ENCODE measurements around the gene TSC22D3.
A peak's percentile ranks its signal among the peaks of the same experiment; 100 is the strongest.
"Not testable (repeated sequence)": the region's sequence is repeated elsewhere in the genome, so short reads cannot be mapped to it uniquely, and the experiment has no call there.

Gene TSC22D3

DNA sequence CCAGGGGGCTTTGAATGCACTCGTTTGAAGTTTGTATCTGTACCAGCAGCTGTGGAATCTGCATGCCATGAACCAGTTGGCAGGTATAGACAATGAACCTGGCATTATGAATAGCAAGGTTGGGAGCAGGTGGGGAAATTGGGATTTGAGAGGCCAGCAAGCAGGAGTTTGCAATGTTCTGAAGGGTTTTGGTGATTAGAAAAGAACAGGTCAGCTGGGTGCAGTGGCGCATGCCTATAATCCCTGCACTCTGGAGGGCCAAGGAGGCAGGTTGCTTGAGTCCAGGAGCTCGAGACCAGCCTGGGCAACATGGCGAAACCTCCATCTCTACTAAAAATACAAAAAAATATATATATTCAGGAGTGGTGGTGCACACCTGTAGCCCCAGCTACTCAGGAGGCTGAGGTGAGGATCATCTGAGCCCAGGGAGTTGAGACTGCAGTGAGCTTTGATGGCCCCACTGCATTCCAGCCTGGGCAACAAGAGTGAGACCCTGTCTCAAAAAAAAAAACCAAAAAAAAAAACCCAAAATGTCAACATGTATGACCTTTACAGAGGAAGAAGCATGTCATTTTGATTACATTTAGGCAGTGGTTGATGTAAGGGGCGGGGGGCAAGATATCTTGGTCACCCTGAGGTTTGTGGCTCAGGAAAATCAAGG, 63.9 kb downstream of the TSC22D3 start:
- no peak for DNase-seq

DNA sequence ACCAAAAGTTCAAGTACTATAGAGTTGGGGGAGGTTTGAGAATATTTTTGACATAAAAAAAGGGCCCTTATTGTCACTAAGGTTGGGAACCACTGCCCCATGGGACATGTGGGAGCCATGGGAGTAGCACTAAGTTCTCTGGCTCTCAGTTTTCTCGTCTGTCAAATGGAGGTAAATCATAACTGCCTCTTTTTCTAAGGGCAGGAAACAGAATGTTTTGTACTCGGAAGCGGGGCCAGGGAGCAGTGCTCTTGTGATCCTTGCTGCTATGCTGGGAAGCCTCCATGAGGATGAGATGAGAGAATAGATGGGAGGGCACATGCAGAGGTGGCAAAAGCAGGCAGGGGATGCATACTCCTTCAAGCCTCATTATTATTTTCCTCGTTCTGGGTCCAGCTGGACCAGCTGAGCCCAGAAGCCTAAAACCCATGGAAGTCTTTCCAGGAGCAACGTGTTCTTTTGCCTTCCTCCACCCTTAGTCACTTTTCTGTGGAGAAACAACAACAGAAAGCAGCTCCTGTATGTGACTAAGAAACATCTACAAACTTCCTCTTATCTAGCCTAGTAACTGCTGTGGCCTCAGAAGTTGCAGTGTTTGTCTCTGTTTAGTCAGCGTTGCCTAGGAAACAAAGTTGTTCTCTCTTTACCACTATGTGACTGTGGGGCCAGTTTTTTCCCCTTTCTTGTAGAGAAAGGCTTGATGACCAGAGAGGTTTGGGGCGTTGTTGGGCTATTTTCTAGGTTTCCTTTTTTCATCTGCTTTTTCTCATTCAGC, 64.8 kb downstream of the TSC22D3 start:
- peak; percentile 8 for DNase-seq

DNA sequence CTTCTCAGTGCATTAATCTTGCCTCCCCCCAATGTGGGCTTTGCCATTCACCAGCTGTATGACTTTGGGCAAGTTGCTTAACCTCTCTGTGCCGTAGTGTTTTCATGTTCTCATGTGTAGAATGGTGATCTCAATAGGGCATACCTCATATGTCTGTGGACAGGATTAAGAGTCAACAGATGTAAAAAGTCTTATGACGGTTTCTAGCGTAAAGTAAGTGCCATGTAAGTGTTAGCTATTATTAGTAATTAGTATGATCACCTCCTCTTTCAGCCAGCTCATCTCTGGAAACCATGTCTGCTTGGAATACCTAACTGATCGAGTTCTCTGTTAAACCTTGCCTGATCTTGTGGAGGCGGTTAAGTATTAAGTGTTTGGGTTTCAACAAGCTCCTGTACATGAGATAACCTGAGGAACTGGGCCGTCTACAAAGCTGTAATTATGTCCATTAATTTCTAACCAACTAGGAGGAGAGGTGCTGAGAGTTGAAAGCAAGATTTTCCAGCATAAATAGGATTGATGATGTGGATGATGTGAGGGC, 66.3 kb downstream of the TSC22D3 start:
- no peak for DNase-seq

DNA sequence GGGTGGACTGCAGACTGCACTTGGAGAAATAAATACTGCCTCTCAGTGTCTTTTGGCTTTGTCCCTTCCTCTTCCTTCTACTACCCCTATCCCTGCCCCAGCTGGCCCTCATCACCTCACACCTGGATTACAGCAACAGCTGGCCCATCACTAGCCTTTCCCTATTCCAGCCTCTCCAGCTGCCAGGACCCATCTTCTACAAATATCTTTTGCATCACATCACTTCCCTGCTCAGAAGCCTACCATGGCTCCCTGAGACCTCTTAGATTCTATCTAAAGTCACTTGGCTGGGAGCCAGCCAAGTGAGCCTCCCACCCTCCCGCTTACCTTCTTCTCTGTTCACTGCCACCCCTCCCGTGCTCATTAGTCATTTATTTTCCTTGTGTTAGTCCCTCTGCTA, 66.8 kb downstream of the TSC22D3 start:
- DNase-seq = no peak

DNA sequence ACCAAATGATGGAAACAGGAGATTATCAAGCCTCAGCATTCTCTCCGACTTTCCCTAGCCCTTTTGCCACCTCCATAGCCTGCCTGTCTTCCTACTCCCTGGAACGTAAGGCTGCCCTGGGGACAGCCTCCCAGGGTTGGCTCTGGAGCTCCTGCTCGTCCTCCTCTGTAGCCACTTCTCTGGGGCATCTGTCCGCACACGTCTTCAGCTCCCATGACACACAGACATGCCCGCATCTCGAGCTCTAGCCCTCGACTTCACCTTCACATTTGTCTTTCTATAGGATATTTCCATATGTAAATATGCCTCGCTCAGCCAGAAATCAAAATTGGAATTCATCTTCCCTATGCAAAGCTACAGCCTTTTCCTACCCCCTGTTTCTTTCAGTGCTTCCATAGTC, 67.7 kb downstream of the TSC22D3 start:
- DNase-seq = no peak

DNA sequence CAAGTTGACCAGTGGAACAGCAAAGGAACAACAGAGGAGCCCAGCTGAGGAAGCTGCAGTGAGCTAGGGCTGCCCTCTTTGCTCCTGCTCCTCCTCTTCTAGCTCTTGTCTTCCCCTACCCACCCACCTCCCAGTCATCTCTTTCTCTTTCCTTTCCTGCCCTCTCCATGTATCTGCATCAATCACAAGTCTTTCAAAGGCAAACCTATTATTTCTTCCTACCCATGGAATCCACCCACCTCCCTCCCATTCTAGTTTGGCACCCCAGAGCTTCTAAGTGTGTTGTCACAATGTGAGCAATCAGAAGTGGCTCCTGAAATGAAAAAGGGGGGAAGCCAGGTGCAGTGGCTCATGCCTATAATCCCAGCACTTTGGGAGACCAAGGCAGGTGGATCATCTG, 69.3 kb downstream of the TSC22D3 start:
- no peak for DNase-seq

DNA sequence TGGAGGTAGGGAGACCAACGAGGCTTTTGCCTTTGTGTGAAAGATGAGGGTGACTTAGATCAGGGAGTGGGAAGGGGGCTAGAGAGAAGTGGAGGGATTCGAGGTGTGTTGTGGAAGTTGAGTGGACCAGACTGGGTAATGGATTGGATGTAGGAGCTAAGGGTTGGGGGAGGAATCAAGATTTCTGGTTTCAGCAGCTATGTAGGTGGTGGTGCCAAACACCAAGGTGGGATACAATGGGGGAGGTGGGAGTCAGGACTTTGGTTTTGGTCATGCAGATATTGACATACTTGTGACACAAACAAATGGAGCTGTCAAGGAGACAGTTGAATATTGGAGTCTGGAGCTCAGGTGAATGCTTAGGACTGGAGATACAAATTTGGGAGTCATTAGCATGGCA, 71.0 kb downstream of the TSC22D3 start:
- no peak for DNase-seq

DNA sequence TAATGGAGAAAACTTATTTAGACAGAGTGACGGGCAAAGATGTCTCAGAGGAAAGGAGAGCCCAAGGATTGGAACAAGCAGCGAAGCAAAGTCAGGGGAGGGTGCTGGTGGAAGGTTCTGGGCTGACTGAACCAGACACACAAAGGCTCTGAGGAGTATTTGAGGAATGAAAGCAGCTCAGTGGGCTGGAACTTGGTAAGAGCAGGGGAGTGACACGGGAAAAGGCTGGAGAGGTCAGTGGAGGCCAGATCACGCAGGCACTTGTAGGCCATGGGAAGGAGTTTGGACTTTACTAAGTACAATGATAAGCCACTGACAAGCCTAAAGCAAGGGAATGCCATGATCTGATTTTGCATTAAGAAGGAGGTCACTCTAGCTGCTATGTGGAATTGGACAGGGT, 71.4 kb downstream of the TSC22D3 start:
- no peak for DNase-seq

DNA sequence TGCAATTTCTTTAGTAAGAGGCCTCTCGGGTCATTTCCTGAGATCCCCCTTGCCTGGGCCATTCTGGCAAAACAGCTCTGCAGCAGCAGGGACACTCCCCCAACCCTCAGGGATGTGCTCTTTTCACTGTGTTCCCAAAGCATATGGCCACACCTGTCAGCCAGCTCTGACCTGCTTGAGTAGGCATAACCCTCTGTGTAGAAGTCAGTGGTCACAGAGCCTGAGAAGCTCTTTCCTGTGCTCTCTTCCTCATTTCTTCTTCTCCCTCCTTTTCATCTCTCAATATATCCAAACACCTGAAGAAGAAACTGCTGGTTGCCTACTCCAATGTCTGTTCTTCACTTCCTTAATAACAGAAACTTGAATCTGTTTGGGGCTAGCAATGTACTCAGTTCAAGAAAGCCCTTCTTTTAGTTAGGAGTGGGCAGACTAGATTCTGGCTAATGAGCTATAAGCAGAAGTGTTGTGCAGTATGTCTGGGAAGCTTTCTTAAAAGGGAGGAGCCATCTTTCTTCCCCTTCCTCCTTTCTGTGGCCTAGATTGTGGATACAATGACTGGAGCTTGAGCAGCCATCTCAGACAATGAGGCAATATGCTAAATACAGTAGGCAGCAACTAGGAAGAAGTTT, 74.0 kb downstream of the TSC22D3 start:
- no peak for DNase-seq

DNA sequence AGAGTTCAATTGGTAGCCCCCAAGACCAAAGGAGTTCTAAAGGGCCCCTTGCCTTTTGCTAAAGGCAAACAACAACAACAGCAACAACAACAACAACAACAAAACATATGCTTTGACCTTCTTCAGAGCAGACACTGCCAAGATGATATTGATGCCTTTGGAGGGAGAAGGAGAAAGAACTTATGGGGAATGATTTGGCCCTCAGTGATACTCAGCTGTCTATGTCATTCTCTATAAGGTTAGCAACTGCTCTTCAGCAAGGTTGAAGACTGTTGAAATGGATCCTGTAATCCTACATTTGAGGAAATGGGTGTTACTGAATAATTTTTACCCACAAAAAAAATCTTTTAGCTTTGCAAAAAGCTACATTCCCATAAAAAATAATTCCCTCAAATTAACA, 74.8 kb downstream of the TSC22D3 start:
- DNase-seq = no peak

DNA sequence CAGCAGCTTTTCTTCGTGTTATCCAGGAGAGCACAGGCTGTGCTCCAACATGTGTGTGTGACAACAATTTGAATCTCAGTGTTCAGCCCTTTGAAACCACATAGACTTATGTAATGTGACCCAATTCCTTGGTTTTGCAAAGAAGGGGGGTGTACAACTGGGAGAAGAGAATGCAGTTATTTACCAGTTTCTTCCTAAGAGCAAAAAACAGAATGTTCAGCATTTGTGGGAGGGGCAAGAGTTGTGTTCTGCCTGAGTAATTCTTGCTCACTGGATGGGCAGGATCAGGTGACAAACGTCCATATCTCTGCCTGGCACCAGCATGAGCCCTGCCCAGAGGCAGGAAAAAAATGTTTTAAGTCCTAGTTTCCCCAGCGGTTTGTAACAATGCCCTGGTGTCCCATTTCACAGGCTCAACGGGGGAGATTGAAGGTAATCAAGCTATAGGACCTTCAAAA, 75.2 kb downstream of the TSC22D3 start:
- no peak for DNase-seq

DNA sequence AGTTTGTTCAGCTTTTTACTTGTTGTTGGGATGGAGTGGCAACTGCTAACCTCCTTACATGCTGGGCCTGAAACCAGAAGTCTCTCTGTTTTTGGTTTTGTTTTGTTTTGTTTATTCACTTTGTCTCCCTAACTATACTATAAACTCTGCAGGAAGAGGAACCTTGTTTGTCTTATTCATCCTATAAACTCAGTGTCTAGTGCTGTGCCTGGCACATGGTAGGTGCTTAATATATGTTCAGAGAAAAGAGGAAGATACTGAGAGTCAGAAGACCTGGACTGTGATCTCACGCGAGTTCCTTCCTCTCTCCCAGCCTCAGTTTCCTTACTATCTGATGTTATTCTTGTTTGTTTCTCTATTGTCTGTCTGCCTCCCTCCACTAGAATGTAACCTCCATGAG, 76.0 kb downstream of the TSC22D3 start:
- DNase-seq = no peak

DNA sequence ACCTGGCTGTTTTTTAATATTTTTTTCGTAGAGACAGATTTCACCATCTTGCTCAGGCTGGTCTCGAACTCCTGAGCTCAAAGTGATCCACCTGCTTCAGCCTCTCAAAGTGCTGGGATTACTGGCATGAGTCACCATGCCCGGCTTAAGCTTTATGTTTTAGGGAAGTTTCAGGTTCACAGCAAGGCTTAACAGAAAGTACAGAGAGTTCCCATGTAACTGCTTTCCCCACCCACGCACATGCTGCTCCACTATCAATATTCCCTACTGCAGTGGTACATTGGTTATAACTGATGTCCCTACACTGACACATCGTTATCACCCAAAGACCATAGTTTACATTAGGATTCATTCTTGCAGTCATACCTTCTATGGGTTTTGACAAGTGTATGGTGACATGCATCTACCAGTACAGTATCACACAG, 84.6 kb downstream of the TSC22D3 start:
- DNase-seq = no peak

DNA sequence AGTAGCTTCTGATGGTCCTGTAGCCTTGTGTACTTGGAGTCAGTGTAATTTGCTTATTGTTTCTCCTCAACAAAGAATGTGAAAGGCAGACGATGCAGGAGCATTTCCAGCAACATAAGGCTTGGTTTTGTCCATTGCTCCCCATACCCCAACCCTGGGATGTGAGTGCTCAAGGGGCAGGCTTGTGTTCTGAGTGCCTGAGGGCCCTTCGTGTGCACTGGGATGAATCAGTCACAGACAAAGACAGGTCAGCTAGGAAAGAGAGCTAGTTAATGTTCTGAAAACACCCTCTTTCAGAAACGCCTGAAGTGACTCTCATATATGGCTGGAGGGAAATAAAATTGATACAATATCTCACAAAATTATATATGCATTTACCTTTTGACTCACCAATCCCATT, 88.1 kb downstream of the TSC22D3 start:
- no peak for DNase-seq

DNA sequence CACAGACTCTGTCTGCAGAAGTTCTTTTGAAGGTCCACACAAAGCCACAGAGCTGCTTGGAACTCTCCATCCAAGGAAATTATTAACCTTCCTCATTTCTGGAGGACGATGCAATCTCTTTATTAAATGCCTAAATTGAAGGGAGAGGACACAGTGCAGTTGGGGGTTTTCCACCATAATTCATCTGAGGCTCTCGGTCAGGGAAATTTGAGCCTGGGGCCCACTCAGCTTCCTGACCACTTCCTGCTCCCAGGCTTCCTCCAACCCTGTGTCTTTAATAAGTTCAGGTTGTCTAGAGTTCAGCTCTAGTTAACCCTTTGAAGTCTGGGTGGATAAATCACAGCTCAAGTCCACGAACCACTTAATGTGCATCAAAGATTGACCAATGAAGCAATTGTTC, 88.8 kb downstream of the TSC22D3 start:
- DNase-seq = no peak

DNA sequence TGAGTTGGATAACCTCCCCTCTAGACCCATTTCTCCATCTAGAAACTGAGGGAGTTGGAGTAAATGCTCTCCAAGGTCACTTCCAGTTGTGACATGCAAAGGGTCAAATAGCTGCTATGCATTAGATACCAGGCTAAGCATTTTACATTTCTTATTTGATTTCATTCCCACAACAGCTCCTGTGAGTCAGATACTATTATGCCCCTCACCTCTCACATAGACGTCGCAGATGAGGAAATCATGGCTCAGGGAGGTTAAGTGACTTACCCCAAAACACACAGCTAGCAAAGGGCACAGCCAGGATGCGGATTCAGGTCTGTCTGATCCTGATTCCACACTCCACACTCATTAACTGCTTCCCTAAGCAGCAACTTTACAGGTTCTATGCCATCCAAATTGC, 89.6 kb downstream of the TSC22D3 start:
- no peak for DNase-seq

DNA sequence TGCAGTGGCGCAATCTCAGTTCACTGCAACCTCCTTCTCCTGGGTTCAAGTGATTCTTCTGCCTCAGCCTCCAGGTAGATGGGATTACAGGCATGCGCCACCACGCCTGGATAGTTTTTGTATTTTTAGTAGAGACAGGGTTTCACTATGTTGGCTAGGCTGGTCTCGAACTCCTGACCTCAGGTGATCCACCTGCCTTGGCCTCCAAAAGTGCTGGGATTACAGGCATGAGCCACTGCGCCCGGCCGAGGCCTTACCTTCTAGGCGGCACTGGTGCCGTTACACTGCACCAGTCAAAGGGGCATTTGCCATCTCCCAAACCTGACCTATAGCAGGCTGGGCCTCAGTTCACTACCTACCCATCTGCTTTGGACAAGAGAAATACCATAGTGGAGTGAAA, 90.0 kb downstream of the TSC22D3 start:
- DNase-seq = not testable (repeated sequence)

DNA sequence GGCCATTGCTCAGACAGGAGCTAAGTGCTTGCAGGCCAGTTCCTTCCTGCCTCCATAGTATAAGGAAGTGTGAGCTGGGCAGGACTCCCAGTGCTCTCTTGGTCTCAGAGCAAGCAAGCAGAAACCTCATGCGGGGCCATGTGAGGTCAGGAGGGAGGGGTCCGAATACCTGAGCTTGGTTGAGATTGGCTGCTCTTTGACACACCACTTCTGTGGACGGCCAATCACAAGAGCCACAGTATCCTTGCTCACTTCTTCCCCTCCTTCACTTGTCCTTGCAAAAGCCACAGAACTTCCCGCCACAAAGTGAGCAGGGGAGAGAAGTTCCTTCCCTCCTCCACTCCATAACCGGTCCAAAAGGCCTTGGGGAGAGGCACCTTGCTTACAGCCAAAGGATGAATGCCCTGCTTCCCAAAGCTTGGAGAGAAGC, 90.6 kb downstream of the TSC22D3 start:
- DNase-seq = no peak

DNA sequence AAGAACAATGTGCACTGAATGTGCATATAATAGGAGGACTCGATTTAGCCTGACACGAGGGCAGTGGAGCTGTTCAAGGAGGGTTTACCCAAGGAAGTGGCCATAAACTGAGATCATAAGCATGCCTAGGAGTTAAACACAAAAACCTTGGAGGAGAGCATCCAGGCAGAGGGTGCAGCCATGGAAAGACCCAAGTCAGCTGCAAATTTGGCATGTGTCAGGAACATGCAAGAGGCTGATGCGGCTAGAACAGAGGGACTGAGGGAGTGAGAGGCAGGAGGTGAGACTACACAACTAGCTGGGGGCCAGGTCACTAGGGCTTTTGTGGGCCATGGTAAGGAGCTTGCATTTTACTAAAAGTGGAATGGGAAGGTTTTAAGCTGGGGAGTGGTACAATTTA, 91.7 kb downstream of the TSC22D3 start:
- DNase-seq = no peak

DNA sequence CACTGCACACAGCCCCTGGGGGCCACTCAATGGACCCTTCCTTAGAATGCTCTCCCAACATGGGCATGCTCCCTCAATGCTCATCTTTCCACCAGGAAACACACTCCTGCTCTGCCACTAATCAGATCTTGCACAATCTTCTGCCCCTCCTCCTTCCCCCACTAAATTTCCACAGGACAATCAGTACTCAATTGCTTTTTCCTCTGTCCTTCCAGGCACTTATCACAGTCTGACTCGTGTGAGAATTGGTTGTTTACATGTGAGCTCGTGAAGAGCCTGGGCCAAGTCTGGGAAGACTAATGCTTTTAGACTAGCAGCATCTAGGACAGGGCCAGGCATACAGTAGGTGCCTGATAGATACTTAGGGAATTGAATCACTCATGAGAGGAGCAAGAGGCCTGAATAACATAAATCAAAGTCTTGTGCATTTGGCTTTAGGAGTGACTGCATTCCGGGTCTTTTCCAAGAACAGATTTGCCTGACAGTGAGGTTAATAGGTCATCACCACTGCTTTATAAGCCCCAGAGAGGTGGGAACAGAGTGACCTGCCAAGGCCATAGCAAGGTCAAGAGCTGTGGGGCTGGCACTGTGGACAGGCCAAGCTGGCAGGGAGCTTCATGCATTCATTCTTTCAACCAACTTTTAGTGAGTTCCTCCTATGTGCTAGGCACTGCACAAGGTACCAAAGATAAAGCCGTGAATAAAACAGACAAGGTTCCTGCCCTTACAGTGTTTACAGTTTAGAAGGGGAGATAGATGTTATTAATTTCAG, 92.3 kb downstream of the TSC22D3 start:
- no peak for DNase-seq

DNA sequence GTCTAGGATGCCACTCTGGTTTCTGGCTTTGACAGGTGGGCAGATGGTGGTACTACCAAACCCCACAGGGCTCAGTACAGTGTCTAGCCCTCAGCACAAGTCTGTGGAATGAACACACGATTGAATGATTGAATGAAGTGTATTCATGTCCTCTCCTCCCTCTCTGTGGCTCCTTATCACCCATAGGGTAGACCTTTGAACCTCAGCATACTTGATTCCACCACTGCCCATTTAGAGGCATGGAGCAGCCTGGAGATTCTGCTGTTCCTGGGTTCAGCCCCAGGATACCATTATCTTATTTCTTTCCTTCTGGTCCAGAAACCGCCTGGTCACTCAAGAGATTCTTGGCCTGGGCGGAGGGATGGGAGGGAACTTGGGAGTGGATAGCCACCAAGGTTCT, 93.3 kb downstream of the TSC22D3 start:
- no peak for DNase-seq

DNA sequence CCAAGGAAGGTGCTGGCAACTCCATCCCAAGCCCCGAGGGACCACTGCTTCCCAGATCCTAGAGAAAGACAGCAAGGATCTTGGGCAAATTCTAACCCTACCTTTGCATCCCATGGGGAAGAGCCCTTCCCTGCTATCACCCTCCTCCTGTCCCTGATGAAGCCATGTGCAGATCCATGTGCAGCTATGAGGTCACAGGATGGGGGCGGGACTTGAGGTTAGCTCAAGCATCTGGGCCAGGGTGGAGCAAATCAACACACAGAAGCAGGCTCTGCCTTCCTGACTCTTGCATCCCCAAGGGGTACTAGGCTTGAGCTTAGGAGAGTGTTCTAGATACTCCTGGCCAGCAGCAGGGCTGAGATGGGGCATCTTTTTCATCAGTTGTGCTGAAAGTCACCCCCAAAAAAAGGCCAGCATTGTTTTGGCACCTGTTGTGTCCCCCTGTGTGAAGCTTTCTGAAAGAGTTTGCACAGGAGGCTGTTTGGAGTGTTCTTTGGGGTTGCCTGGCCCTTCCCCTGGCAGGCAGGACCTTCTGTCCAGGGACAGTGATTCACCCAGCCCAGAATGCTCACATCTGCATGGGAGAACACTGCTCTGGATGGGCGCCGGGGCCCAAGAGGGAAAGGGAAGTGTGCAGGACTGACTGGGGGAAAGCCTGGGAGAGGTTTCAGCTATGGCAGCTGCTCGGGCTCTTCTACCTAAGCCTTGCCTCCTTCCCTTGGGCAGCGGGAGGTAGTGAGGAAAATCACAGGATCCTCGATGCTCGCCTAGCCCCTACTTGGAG, 96.4 kb downstream of the TSC22D3 start:
- DNase-seq = peak; percentile 35

Data from stimulated activated naive CD4-positive, alpha-beta T cell treated with Interleukin-2 at 50 U/mL for 16 hours (primary cell).